HepG2 (cell line): Measurements from ENCODE around the gene PRR19. TPM values are rescaled to one million over a fixed set of nuclear protein-coding genes. Genes with fewer than 3 reads are reported as not detected.

ENCODE experiments used
- GATAD2A ChIP-seq: IDR thresholded peaks from 2 replicates; pipeline ENCODE4 v1.6.1; 2016
- HDAC1 ChIP-seq: sonication (generic); formaldehyde crosslinking; IDR thresholded peaks from 2 replicates; pipeline ENCODE4 v1.5.1; 2020; ENCODE audit warnings: mild to moderate bottlenecking, missing genetic modification reagents
- HINFP ChIP-seq: sonication (generic); formaldehyde crosslinking; IDR thresholded peaks from 2 replicates; pipeline ENCODE4 v1.4.0; 2020; ENCODE audit warnings: low read depth, mild to moderate bottlenecking, missing genetic modification reagents
- HNRNPK ChIP-seq: fragments of 200-400 bp; formaldehyde crosslinking; IDR thresholded peaks from 2 replicates; pipeline ENCODE4 v1.6.1; 2018; ENCODE audit warnings: low read length, low read depth, moderate library complexity, mild to moderate bottlenecking; ENCODE audit not compliant: poor library complexity, severe bottlenecking
- RORA ChIP-seq: sonication (generic); formaldehyde crosslinking; IDR thresholded peaks from 2 replicates; pipeline ENCODE4 v1.5.0; 2020; ENCODE audit warnings: mild to moderate bottlenecking, missing genetic modification reagents, moderate library complexity
- SAFB2 ChIP-seq: sonication (generic); formaldehyde crosslinking; IDR thresholded peaks from 2 replicates; pipeline ENCODE4 v1.5.1; 2020; ENCODE audit warnings: missing genetic modification reagents, low read depth, mild to moderate bottlenecking, borderline replicate concordance
- SKIL ChIP-seq: sonication (generic); formaldehyde crosslinking; IDR thresholded peaks from 2 replicates; pipeline ENCODE4 v1.8.0; 2022; ENCODE audit warnings: missing genetic modification reagents, mild to moderate bottlenecking, moderate library complexity, borderline replicate concordance
- ZKSCAN1 ChIP-seq: fragments of 150-350 bp; IDR thresholded peaks from 2 replicates; pipeline ENCODE4 v1.6.1; 2014; ENCODE audit warnings: low read length
- ZNF367 ChIP-seq: sonication (generic); formaldehyde crosslinking; IDR thresholded peaks from 2 replicates; pipeline ENCODE4 v1.4.0; 2020; ENCODE audit warnings: missing genetic modification reagents, borderline replicate concordance
- ZNF513 ChIP-seq: sonication (generic); formaldehyde crosslinking; conservative IDR thresholded peaks from 2 replicates; pipeline ENCODE4 v1.5.0; 2020; ENCODE audit warnings: missing genetic modification reagents
- ZNF768 ChIP-seq: sonication (generic); formaldehyde crosslinking; IDR thresholded peaks from 2 replicates; pipeline ENCODE4 v1.4.0; 2020; ENCODE audit warnings: missing genetic modification reagents
- polyA plus RNA-seq, 8 experiments: library from polyadenylated mRNA; depleted of rRNA in 3 of 8; stranded (reverse) in 7 of 8; unstranded in 1 of 8; fragments of >200 nt; fragmentation: Illumina TruSeq in 4 of 8; extraction: Trizol in 4 of 8; gene quantifications; 2 replicates each; pipeline versions ENCODE4 v1.2.1 to v1.2.3, GENCODE V29; 2011 to 2016; ENCODE audit warnings: low read depth in 4 of 8, missing spikeins in 1 of 8, mixed read lengths in 1 of 8; ENCODE audit not compliant: insufficient read depth in 1 of 8
- total RNA-seq, 5 experiments: library from RNA; depleted of rRNA; stranded (reverse); fragments of >200 nt; fragmentation: Illumina TruSeq; extraction: Trizol; gene quantifications; 2 replicates each; pipeline ENCODE4 v1.2.3, GENCODE V29; 2016; ENCODE audit warnings: low read depth in 1 of 5
- TF ChIP-seq, protein P1 (sequence below): sonication (generic); formaldehyde crosslinking; IDR thresholded peaks from 2 replicates; pipeline ENCODE4 v1.4.0; 2020; ENCODE audit warnings: missing genetic modification reagents, borderline replicate concordance
- TF ChIP-seq, protein P2 (sequence below): sonication (generic); formaldehyde crosslinking; IDR thresholded peaks from 2 replicates; pipeline ENCODE4 v1.4.0; 2020; ENCODE audit warnings: low read depth, missing genetic modification reagents

PRR19 gene
- total and polyA plus RNA-seq, 2 of the 13 experiments (the other 11 are each of a cell fraction or from before 2014, with no cell fraction given), result 0.21 to 0.33 TPM

DNA sequence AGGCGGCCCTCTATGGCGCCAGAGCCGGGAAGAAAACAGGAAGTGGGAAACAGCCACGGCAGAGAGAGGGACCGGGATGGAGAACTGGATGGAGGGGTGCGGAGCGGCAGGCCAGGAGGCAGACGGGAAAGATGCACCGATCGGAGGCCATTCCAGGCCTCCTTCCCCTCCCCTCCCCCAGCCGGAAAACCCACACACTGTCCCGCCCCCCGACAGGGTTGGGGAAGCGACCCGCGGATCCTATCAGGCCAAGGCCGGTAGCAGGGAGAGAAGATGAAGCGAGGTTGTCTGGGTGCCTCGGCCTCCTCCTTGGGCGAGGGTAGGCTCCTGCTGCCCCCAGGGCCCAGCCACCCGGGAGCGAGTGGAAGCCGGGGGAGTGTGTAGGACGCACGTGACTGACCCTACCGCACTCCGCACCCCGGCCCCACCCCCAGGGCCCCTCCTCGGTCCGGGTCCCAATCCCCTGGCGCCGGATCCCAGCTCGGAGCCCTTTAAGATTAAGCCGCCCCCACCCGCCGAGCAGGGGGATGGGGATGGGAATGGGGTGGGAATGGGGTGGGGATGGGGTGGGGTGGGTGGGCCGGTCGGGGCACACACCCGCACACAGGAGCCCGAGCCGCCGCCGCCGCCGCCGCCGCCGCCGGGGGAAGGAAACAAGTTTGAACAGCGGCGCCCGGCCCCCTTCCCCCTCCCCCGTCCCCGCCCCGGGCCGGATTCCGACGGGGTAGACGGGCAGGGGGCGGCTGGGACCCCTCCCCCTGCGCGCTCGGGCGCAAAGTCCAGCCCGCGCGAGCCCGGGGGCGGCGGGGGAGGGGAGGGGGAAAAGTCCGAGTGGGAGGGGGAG lies 48.5 kb upstream of the PRR19 start (continued):
- TF ChIP-seq HDAC1 (CRISPR knock-in tag) (peak; percentile 52), ZNF367 (CRISPR knock-in tag) (no peak), GATAD2A (no peak), SKIL (CRISPR knock-in tag) (peak; percentile 52; the same call in 1 of the 2 replicates), SAFB2 (CRISPR knock-in tag) (no peak), HNRNPK (peak; percentile 84), ZKSCAN1 (no peak), RORA (CRISPR knock-in tag) (no peak), ZNF768 (CRISPR knock-in tag) (0 out of 2 replicates have a peak, but pooled peaks have one; percentile 9), ZNF513 (CRISPR knock-in tag) (no peak), HINFP (CRISPR knock-in tag) (no peak; the same call in 1 of the 2 replicates)
- TF ChIP-seq, protein P1, sequence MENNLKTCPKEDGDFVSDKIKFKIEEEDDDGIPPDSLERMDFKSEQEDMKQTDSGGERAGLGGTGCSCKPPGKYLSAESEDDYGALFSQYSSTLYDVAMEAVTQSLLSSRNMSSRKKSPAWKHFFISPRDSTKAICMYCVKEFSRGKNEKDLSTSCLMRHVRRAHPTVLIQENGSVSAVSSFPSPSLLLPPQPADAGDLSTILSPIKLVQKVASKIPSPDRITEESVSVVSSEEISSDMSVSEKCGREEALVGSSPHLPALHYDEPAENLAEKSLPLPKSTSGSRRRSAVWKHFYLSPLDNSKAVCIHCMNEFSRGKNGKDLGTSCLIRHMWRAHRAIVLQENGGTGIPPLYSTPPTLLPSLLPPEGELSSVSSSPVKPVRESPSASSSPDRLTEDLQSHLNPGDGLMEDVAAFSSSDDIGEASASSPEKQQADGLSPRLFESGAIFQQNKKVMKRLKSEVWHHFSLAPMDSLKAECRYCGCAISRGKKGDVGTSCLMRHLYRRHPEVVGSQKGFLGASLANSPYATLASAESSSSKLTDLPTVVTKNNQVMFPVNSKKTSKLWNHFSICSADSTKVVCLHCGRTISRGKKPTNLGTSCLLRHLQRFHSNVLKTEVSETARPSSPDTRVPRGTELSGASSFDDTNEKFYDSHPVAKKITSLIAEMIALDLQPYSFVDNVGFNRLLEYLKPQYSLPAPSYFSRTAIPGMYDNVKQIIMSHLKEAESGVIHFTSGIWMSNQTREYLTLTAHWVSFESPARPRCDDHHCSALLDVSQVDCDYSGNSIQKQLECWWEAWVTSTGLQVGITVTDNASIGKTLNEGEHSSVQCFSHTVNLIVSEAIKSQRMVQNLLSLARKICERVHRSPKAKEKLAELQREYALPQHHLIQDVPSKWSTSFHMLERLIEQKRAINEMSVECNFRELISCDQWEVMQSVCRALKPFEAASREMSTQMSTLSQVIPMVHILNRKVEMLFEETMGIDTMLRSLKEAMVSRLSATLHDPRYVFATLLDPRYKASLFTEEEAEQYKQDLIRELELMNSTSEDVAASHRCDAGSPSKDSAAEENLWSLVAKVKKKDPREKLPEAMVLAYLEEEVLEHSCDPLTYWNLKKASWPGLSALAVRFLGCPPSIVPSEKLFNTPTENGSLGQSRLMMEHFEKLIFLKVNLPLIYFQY (CRISPR knock-in tag), result no peak
- TF ChIP-seq, protein P2, sequence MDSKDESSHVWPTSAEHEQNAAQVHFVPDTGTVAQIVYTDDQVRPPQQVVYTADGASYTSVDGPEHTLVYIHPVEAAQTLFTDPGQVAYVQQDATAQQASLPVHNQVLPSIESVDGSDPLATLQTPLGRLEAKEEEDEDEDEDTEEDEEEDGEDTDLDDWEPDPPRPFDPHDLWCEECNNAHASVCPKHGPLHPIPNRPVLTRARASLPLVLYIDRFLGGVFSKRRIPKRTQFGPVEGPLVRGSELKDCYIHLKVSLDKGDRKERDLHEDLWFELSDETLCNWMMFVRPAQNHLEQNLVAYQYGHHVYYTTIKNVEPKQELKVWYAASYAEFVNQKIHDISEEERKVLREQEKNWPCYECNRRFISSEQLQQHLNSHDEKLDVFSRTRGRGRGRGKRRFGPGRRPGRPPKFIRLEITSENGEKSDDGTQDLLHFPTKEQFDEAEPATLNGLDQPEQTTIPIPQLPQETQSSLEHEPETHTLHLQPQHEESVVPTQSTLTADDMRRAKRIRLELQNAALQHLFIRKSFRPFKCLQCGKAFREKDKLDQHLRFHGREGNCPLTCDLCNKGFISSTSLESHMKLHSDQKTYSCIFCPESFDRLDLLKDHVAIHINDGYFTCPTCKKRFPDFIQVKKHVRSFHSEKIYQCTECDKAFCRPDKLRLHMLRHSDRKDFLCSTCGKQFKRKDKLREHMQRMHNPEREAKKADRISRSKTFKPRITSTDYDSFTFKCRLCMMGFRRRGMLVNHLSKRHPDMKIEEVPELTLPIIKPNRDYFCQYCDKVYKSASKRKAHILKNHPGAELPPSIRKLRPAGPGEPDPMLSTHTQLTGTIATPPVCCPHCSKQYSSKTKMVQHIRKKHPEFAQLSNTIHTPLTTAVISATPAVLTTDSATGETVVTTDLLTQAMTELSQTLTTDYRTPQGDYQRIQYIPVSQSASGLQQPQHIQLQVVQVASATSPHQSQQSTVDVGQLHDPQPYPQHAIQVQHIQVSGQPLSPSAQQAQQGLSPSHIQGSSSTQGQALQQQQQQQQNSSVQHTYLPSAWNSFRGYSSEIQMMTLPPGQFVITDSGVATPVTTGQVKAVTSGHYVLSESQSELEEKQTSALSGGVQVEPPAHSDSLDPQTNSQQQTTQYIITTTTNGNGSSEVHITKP (CRISPR knock-in tag), result peak; percentile 17; the same call in 1 of the 2 replicates
